Smooth muscle cell (in vitro differentiated cells): ENCODE data around the gene RAB40C. TPM values are rescaled to one million over a fixed set of nuclear protein-coding genes. Genes with fewer than 3 reads are reported as not detected.

ENCODE experiments used
- DNase-seq: peaks from one replicate; lab custom pipeline; 2025; ENCODE audit not compliant: unreplicated experiment; lab: John Stamatoyannopoulos, UW
- H2AFZ ChIP-seq: fragments of 200-600 bp; sonication (generic); 2 replicates; pipeline ENCODE4 v1.6.0; 2016; ENCODE audit warnings: antibody characterized with exemption, low read depth, mild to moderate bottlenecking
- H3F3A ChIP-seq: fragments of 200-600 bp; sonication (generic); 2 replicates; pipeline ENCODE4 v1.6.0; 2017; ENCODE audit warnings: antibody characterized with exemption, low read depth
- H3K27ac ChIP-seq: fragments of 200-600 bp; sonication (generic); 2 replicates; pipeline ENCODE4 v1.5.1; 2016; ENCODE audit warnings: low read depth, mild to moderate bottlenecking
- H3K27me3 ChIP-seq: fragments of 200-600 bp; sonication (generic); 2 replicates; pipeline ENCODE4 v1.6.1; 2016; ENCODE audit warnings: low read depth, mild to moderate bottlenecking
- H3K36me3 ChIP-seq: fragments of 200-600 bp; sonication (generic); 2 replicates; pipeline ENCODE4 v1.5.1; 2016; ENCODE audit warnings: low read depth
- H3K4me1 ChIP-seq: fragments of 200-600 bp; sonication (generic); 2 replicates; pipeline ENCODE4 v1.5.1; 2016; ENCODE audit warnings: low read depth
- H3K4me2 ChIP-seq: fragments of 200-600 bp; sonication (generic); 2 replicates; pipeline ENCODE4 v1.6.0; 2016; ENCODE audit warnings: mild to moderate bottlenecking
- H3K4me3 ChIP-seq: fragments of 200-600 bp; sonication (generic); 2 replicates; pipeline ENCODE4 v1.5.1; 2016; ENCODE audit warnings: mild to moderate bottlenecking
- H3K79me2 ChIP-seq: fragments of 200-600 bp; sonication (generic); 2 replicates; pipeline ENCODE4 v1.6.0; 2016; ENCODE audit warnings: low read depth, mild to moderate bottlenecking
- H3K9ac ChIP-seq: fragments of 200-600 bp; sonication (generic); 2 replicates; pipeline ENCODE4 v1.6.0; 2016; ENCODE audit warnings: low read depth
- H3K9me3 ChIP-seq: fragments of 200-600 bp; sonication (generic); replicated peaks from 2 replicates; pipeline ENCODE4 v1.5.1; 2016; ENCODE audit warnings: low read depth
- H4K20me1 ChIP-seq: fragments of 200-600 bp; sonication (generic); 2 replicates; pipeline ENCODE4 v1.6.0; 2016; ENCODE audit warnings: low read depth
- WGBS: methylation state at CpG from one replicate; pipeline ENCODE4 v1.1.7; 2016; ENCODE audit warnings: low lambda C conversion rate; 5-methylcytosine and 5-hydroxymethylcytosine counted together
- polyA plus RNA-seq: library from polyadenylated mRNA; unstranded; fragments of >200 nt; fragmentation: Nextera tagmentation; extraction: Ambion mirVana; gene quantifications from 2 replicates; pipeline ENCODE4 v1.2.1, GENCODE V29; 2016
- total RNA-seq: library from RNA; depleted of rRNA; stranded (reverse); fragments of >200 nt; gene quantifications from 2 replicates; pipeline ENCODE4 v1.2.3, GENCODE V29; 2014
- TF ChIP-seq, protein P1 (sequence below): fragments of 200-600 bp; sonication (generic); IDR thresholded peaks from 2 replicates; pipeline ENCODE4 v1.5.1; 2017; ENCODE audit warnings: borderline replicate concordance, mild to moderate bottlenecking, antibody characterized with exemption; ENCODE audit not compliant: insufficient read depth, poor library complexity, severe bottlenecking

The RAB40C gene
- total and polyA plus RNA-seq, 2 experiments from 2014 or later = 21.2 to 28.3 TPM

DNA sequence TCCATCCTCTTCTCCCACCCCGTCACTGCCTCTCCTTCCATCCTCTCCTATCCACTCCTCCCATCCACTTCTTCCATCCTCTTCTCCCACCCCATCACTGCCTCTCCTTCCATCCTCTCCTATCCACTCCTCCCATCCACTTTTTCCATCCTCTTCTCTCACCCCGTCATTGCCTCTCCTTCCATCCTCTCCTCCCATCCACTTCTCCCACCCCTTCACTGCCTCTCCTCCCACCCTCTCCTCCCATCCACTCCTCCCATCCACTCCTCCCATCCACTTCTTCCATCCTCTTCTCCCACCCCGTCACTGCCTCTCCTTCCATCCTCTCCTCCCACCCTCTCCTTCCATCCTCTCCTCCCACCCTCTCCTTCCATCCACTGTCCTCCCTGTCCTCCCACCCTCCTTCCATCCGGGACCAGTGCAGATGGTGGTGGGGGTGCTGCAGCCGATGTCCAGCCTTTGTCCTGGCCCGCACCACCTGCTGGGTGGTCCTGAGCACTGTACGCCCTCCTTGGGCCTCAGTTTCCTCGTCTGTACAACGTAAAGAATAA is 42.0 kb downstream of the RAB40C start:
- Histone ChIP-seq H3K4me1 (peaks cover 25% of the 10 kb centered on the region), H3K4me2 (no peak overlapping the region), H4K20me1 (peaks cover 11% of the 10 kb centered on the region), H3K9ac (no peak overlapping the region), H3K27ac (no peak overlapping the region), H3K4me3 (no peak overlapping the region), H3K36me3 (no peaks in the 10 kb centered on the region), H3K79me2 (peaks cover 10% of the 10 kb centered on the region), H2AFZ (no peak overlapping the region), H3K9me3 (no peaks in the 10 kb centered on the region), H3K27me3 (no peaks in the 10 kb centered on the region), H3F3A (peaks cover 8% of the 10 kb centered on the region)
- DNase-seq = no peak
- 85% methylated on average over 7 of the region's 9 CpGs for WGBS
- TF ChIP-seq, protein P1, sequence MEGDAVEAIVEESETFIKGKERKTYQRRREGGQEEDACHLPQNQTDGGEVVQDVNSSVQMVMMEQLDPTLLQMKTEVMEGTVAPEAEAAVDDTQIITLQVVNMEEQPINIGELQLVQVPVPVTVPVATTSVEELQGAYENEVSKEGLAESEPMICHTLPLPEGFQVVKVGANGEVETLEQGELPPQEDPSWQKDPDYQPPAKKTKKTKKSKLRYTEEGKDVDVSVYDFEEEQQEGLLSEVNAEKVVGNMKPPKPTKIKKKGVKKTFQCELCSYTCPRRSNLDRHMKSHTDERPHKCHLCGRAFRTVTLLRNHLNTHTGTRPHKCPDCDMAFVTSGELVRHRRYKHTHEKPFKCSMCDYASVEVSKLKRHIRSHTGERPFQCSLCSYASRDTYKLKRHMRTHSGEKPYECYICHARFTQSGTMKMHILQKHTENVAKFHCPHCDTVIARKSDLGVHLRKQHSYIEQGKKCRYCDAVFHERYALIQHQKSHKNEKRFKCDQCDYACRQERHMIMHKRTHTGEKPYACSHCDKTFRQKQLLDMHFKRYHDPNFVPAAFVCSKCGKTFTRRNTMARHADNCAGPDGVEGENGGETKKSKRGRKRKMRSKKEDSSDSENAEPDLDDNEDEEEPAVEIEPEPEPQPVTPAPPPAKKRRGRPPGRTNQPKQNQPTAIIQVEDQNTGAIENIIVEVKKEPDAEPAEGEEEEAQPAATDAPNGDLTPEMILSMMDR = no peak

DNA sequence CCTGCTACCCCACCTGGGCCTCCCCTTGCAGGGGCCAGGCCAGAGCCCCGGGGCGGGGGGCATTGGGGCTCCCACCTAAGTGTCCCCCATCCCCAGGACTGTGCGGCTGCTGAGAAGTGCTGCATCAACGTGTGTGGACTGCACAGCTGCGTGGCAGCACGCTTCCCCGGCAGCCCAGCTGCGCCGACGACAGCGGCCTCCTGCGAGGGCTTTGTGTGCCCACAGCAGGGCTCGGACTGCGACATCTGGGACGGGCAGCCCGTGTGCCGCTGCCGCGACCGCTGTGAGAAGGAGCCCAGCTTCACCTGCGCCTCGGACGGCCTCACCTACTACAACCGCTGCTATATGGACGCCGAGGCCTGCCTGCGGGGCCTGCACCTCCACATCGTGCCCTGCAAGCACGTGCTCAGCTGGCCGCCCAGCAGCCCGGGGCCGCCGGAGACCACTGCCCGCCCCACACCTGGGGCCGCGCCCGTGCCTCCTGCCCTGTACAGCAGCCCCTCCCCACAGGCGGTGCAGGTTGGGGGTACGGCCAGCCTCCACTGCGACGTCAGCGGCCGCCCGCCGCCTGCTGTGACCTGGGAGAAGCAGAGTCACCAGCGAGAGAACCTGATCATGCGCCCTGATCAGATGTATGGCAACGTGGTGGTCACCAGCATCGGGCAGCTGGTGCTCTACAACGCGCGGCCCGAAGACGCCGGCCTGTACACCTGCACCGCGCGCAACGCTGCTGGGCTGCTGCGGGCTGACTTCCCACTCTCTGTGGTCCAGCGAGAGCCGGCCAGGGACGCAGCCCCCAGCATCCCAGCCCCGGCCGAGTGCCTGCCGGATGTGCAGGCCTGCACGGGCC is 42.8 kb downstream of the RAB40C start:
- no peak overlapping the region for H2AFZ ChIP-seq
- no peak overlapping the region for H3K27ac ChIP-seq
- H3K4me2 ChIP-seq = no peak overlapping the region
- peaks cover 30% of the 10 kb centered on the region for H3K4me1 ChIP-seq
- no peak for DNase-seq
- WGBS = 98% methylated on average over 64 of the region's 67 CpGs
- H3K79me2 ChIP-seq = peaks cover 10% of the 10 kb centered on the region
- peaks cover 8% of the 10 kb centered on the region for H3F3A ChIP-seq
- no peak overlapping the region for H3K9ac ChIP-seq
- TF ChIP-seq, protein P1 = no peak
- peaks cover 11% of the 10 kb centered on the region for H4K20me1 ChIP-seq
- H3K36me3 ChIP-seq = no peaks in the 10 kb centered on the region
- H3K27me3 ChIP-seq = no peaks in the 10 kb centered on the region
- no peak overlapping the region for H3K4me3 ChIP-seq
- no peaks in the 10 kb centered on the region for H3K9me3 ChIP-seq

- no peak overlapping the region for H3K4me3 ChIP-seq
- no peaks in the 10 kb centered on the region for H3K27me3 ChIP-seq
- no peak overlapping the region for H3K4me2 ChIP-seq
- H4K20me1 ChIP-seq = peaks cover 11% of the 10 kb centered on the region
- DNase-seq = no peak
- H3K9ac ChIP-seq = no peak overlapping the region
- WGBS = 99% methylated on average over 56 of the region's 74 CpGs
- no peaks in the 10 kb centered on the region for H3K9me3 ChIP-seq
- no peak overlapping the region for H3K27ac ChIP-seq
- TF ChIP-seq, protein P1 = no peak
- peaks cover 8% of the 10 kb centered on the region for H3F3A ChIP-seq
- no peak overlapping the region for H2AFZ ChIP-seq
- H3K79me2 ChIP-seq = peaks cover 10% of the 10 kb centered on the region
- peaks cover 34% of the 10 kb centered on the region for H3K4me1 ChIP-seq
- no peaks in the 10 kb centered on the region for H3K36me3 ChIP-seq
Measured at GRCh38 chr16:633336-634050, 43.6 kb downstream of the RAB40C start.
